Smooth muscle cell (in vitro differentiated cells): Measurements from ENCODE around the gene SHC4. TPM values are rescaled to one million over a fixed set of nuclear protein-coding genes. Genes with fewer than 3 reads are reported as not detected.
A peak's percentile ranks its signal among the peaks of the same experiment; 100 is the strongest.

Experiments
- DNase-seq: peaks from one replicate; lab custom pipeline; 2025; ENCODE audit not compliant: unreplicated experiment; lab: John Stamatoyannopoulos, UW
- H2AFZ ChIP-seq: fragments of 200-600 bp; sonication (generic); 2 replicates; pipeline ENCODE4 v1.6.0; 2016; ENCODE audit warnings: antibody characterized with exemption, low read depth, mild to moderate bottlenecking
- H3F3A ChIP-seq: fragments of 200-600 bp; sonication (generic); 2 replicates; pipeline ENCODE4 v1.6.0; 2017; ENCODE audit warnings: antibody characterized with exemption, low read depth
- H3K27ac ChIP-seq: fragments of 200-600 bp; sonication (generic); 2 replicates; pipeline ENCODE4 v1.5.1; 2016; ENCODE audit warnings: low read depth, mild to moderate bottlenecking
- H3K27me3 ChIP-seq: fragments of 200-600 bp; sonication (generic); 2 replicates; pipeline ENCODE4 v1.6.1; 2016; ENCODE audit warnings: low read depth, mild to moderate bottlenecking
- H3K36me3 ChIP-seq: fragments of 200-600 bp; sonication (generic); 2 replicates; pipeline ENCODE4 v1.5.1; 2016; ENCODE audit warnings: low read depth
- H3K4me1 ChIP-seq: fragments of 200-600 bp; sonication (generic); 2 replicates; pipeline ENCODE4 v1.5.1; 2016; ENCODE audit warnings: low read depth
- H3K4me2 ChIP-seq: fragments of 200-600 bp; sonication (generic); 2 replicates; pipeline ENCODE4 v1.6.0; 2016; ENCODE audit warnings: mild to moderate bottlenecking
- H3K4me3 ChIP-seq: fragments of 200-600 bp; sonication (generic); 2 replicates; pipeline ENCODE4 v1.5.1; 2016; ENCODE audit warnings: mild to moderate bottlenecking
- H3K79me2 ChIP-seq: fragments of 200-600 bp; sonication (generic); 2 replicates; pipeline ENCODE4 v1.6.0; 2016; ENCODE audit warnings: low read depth, mild to moderate bottlenecking
- H3K9ac ChIP-seq: fragments of 200-600 bp; sonication (generic); 2 replicates; pipeline ENCODE4 v1.6.0; 2016; ENCODE audit warnings: low read depth
- H3K9me3 ChIP-seq: fragments of 200-600 bp; sonication (generic); replicated peaks from 2 replicates; pipeline ENCODE4 v1.5.1; 2016; ENCODE audit warnings: low read depth
- H4K20me1 ChIP-seq: fragments of 200-600 bp; sonication (generic); 2 replicates; pipeline ENCODE4 v1.6.0; 2016; ENCODE audit warnings: low read depth
- WGBS: methylation state at CpG from one replicate; pipeline ENCODE4 v1.1.7; 2016; ENCODE audit warnings: low lambda C conversion rate; 5-methylcytosine and 5-hydroxymethylcytosine counted together
- polyA plus RNA-seq: library from polyadenylated mRNA; unstranded; fragments of >200 nt; fragmentation: Nextera tagmentation; extraction: Ambion mirVana; gene quantifications from 2 replicates; pipeline ENCODE4 v1.2.1, GENCODE V29; 2016
- total RNA-seq: library from RNA; depleted of rRNA; stranded (reverse); fragments of >200 nt; gene quantifications from 2 replicates; pipeline ENCODE4 v1.2.3, GENCODE V29; 2014
- TF ChIP-seq, protein P1 (sequence below): fragments of 200-600 bp; sonication (generic); IDR thresholded peaks from 2 replicates; pipeline ENCODE4 v1.5.1; 2017; ENCODE audit warnings: borderline replicate concordance, mild to moderate bottlenecking, antibody characterized with exemption; ENCODE audit not compliant: insufficient read depth, poor library complexity, severe bottlenecking

Gene SHC4
- total and polyA plus RNA-seq, 2 experiments from 2014 or later: 0.39 to 1.2 TPM

DNA sequence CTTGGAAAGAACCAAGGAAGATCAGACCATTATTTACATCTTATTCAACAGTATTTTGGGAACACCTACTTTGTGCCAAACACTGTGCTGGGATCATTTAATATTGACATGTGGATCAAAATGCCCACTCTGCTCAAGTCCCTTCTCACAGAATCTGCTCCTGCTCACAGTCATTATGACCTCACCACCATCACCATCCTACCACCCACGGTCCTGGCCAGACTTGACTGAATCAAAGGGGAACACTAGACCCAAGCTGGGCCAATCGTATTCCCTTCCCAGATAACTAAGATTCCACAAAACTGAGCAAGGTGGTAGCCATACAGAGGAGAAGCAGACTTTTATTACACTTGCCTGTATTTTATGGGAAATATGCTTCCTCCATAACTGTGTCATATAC is 149.4 kb downstream of the SHC4 start:
- Histone ChIP-seq H2AFZ (no peak overlapping the region), H3K27me3 (peaks cover 5% of the 10 kb centered on the region), H3K4me1 (peaks cover 3% of the 10 kb centered on the region), H3K9ac (no peak overlapping the region), H3K79me2 (no peaks in the 10 kb centered on the region), H3K4me2 (no peak overlapping the region), H4K20me1 (no peaks in the 10 kb centered on the region), H3K4me3 (no peak overlapping the region), H3K36me3 (no peaks in the 10 kb centered on the region), H3K9me3 (no peaks in the 10 kb centered on the region), H3F3A (no peaks in the 10 kb centered on the region), H3K27ac (no peak overlapping the region)
- TF ChIP-seq, protein P1, sequence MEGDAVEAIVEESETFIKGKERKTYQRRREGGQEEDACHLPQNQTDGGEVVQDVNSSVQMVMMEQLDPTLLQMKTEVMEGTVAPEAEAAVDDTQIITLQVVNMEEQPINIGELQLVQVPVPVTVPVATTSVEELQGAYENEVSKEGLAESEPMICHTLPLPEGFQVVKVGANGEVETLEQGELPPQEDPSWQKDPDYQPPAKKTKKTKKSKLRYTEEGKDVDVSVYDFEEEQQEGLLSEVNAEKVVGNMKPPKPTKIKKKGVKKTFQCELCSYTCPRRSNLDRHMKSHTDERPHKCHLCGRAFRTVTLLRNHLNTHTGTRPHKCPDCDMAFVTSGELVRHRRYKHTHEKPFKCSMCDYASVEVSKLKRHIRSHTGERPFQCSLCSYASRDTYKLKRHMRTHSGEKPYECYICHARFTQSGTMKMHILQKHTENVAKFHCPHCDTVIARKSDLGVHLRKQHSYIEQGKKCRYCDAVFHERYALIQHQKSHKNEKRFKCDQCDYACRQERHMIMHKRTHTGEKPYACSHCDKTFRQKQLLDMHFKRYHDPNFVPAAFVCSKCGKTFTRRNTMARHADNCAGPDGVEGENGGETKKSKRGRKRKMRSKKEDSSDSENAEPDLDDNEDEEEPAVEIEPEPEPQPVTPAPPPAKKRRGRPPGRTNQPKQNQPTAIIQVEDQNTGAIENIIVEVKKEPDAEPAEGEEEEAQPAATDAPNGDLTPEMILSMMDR: no peak
- 71% methylated on average over 2 of the region's 2 CpGs for WGBS
- DNase-seq: no peak

DNA sequence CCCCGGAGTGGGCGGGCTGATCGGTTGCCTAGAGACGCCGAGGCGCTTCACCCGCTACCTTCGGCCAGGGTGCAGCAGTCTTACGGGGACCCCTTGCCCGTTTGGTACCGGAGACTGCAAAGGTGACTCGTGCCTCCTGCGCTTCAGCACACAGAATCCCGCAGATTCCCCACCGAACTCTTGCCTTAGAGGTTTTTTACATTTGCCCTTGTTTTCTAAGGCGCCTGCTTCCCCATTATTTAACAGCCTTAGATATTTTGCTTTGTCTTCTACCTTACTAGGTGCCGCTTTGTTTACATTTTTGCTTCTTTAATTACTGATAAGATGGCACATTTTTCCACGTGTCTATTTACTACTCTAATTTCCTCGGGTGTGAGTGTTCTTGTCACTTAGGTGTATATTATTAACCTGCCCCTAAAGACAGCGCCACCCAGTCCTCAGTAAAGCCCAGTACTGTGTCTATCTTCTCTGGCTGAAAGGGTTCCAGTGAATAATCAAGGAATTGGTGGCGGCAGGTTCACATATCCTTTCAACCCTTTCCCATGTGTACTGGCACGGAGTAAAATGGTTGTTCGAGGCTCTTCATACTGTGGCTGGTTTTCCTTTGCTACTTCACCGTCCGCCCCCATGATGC is 152.3 kb downstream of the SHC4 start:
- peak overlapping the region; percentile 78 for H3K4me3 ChIP-seq
- no peaks in the 10 kb centered on the region for H4K20me1 ChIP-seq
- no peaks in the 10 kb centered on the region for H3F3A ChIP-seq
- no peaks in the 10 kb centered on the region for H3K36me3 ChIP-seq
- no peak overlapping the region for H3K27ac ChIP-seq
- peaks cover 5% of the 10 kb centered on the region for H3K27me3 ChIP-seq
- H3K9ac ChIP-seq: peak overlapping the region; percentile 31
- DNase-seq: no peak
- TF ChIP-seq, protein P1: no peak
- peak overlapping the region; percentile 96 for H3K4me2 ChIP-seq
- H3K9me3 ChIP-seq: no peaks in the 10 kb centered on the region
- H3K4me1 ChIP-seq: peaks cover 6% of the 10 kb centered on the region
- H2AFZ ChIP-seq: peak overlapping the region; percentile 91
- WGBS: 10% methylated on average over 25 of the region's 25 CpGs
- H3K79me2 ChIP-seq: peaks cover 6% of the 10 kb centered on the region

DNA sequence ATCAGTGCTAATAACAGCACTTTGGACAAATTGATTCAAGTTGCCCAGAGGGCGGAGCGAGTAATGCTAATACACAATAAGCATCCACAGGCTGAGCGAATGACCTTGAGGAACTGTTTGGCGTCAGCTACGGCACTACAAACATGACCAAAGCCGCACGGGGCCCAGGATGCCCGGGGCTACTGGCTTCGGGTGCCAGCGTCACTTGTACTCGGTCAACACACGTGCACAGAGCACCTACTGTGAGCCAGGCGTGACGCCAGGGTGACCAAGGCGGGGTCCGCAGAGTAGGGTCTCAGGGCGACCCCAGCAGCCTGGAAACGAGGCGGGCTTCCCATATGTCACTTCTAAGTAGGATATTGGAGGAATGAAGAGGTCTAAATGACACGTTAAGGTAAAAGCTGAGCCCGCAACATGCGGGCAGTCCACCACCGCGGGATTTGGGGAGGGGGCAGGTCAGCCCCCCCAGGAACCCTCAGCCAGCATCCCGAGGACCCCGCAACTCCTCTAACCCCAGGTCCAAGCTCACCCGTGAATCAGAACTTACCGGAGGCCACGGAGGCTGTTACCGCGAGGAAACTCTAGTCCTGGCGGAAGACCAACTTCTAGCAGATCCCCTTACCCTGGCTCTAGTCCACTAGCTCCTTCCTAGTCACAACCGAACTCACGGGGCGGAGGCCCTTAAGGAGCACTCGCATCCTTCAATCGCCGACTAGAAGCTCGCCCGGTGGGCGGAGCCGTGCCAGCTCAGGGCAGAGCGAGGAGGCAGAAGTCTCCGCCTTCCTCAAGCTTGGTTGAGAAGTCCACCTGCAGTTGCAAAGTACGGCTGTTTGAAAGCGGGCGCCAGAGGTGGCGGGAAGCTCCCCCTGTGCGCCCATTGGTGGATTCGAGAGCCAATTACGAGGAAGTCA is 153.1 kb downstream of the SHC4 start, which contains the start of gene CEP152:
Gene CEP152, minus strand, starts transcription at position 656 of the 911 bp plus-strand sequence. CDS start 5,420 bp downstream, outside the sequence.
- H3K27ac ChIP-seq: no peak within 1 kb of the TSS
- H3K4me1 ChIP-seq: peaks cover 6% of the 10 kb centered on the region
- H2AFZ ChIP-seq: peak within 1 kb of the TSS; percentile 91
- TF ChIP-seq, protein P1: no peak
- H3K4me3 ChIP-seq: peak within 1 kb of the TSS; percentile 78
- peak; percentile 80 for DNase-seq
- H3F3A ChIP-seq: no peaks in the 10 kb centered on the region
- peak within 1 kb of the TSS; percentile 96 for H3K4me2 ChIP-seq
- WGBS: 1% methylated on average over 51 of the region's 51 CpGs
- H3K9me3 ChIP-seq: no peaks in the 10 kb centered on the region
- peaks cover 5% of the 10 kb centered on the region for H3K27me3 ChIP-seq
- no peaks in the 10 kb centered on the region for H3K36me3 ChIP-seq
- peak within 1 kb of the TSS; percentile 65 for H3K9ac ChIP-seq
- no peaks in the 10 kb centered on the region for H4K20me1 ChIP-seq
- peaks cover 6% of the 10 kb centered on the region for H3K79me2 ChIP-seq
